GM19452 (cell line): ENCODE results near the gene ESAM.
A peak's percentile ranks its signal among the peaks of the same experiment; 100 is the strongest.

ENCODE experiments used
- ATAC-seq: cut with Tn5 transposase; IDR thresholded peaks from one replicate; pipeline ENCODE4 v1.9.1; 2021; ENCODE audit not compliant: unreplicated experiment

Gene ESAM

GRCh38 chr11:124762105-124762623 is at the start of gene ESAM:
Gene ESAM, minus strand, starts transcription at chr11:124762290. Its CDS starts 136 bp downstream, at chr11:124762154.
- peak; percentile 61 for ATAC-seq

GRCh38 chr11:124811399-124812125 is 49.5 kb upstream of the ESAM start:
- no peak for ATAC-seq

- ATAC-seq = no peak
Measured at GRCh38 chr11:124807660-124808270, 45.7 kb upstream of the ESAM start.

- no peak for ATAC-seq
Measured at GRCh38 chr11:124807201-124807600, 45.1 kb upstream of the ESAM start.

GRCh38 chr11:124804884-124805283 is 42.8 kb upstream of the ESAM start:
- ATAC-seq = no peak

GRCh38 chr11:124801636-124802312 is 39.7 kb upstream of the ESAM start:
- no peak for ATAC-seq

- no peak for ATAC-seq
Measured at GRCh38 chr11:124801014-124801413, 38.9 kb upstream of the ESAM start.

- ATAC-seq = peak; percentile 86
Measured at GRCh38 chr11:124800226-124800929, 38.3 kb upstream of the ESAM start, which contains the start of gene MSANTD2. Gene MSANTD2, minus strand, starts transcription at chr11:124800406. Its CDS starts 26 bp downstream, at chr11:124800380.

- ATAC-seq = peak; percentile 44
Measured at GRCh38 chr11:124799348-124800225, 37.5 kb upstream of the ESAM start.

- peak; percentile 26 for ATAC-seq
Measured at GRCh38 chr11:124798991-124799347, 36.9 kb upstream of the ESAM start.

GRCh38 chr11:124796312-124796711 is 34.2 kb upstream of the ESAM start:
- no peak for ATAC-seq

- ATAC-seq = no peak
Measured at GRCh38 chr11:124793466-124794278, 31.6 kb upstream of the ESAM start.

GRCh38 chr11:124791626-124792341 is 29.7 kb upstream of the ESAM start:
- ATAC-seq = peak; percentile 78

GRCh38 chr11:124788521-124788920 is 26.4 kb upstream of the ESAM start:
- ATAC-seq = no peak

- no peak for ATAC-seq
Measured at GRCh38 chr11:124784051-124784450, 22.0 kb upstream of the ESAM start.

- ATAC-seq = no peak
Measured at GRCh38 chr11:124783002-124783401, 20.9 kb upstream of the ESAM start.

- ATAC-seq = no peak
Measured at GRCh38 chr11:124779568-124779967, 17.5 kb upstream of the ESAM start.

- no peak for ATAC-seq
Measured at GRCh38 chr11:124778281-124778680, 16.2 kb upstream of the ESAM start.
